Osteocyte (in vitro differentiated cells): ENCODE results near the gene SRP68. TPM values are rescaled to one million over a fixed set of nuclear protein-coding genes. Genes with fewer than 3 reads are reported as not detected.

Experiments used
- DNase-seq: peaks from one replicate; pipeline ENCODE4 v3.0.0; 2021; ENCODE audit warnings: mixed read lengths; ENCODE audit not compliant: unreplicated experiment; ENCODE audit errors: extremely low spot score
- H3K27ac Mint-ChIP-seq: one replicate; pipeline ENCODE4 v1.8.0; 2021; ENCODE audit warnings: mild to moderate bottlenecking, mixed read lengths; ENCODE audit not compliant: unreplicated experiment
- H3K27me3 Mint-ChIP-seq: one replicate; pipeline ENCODE4 v1.8.0; 2021; ENCODE audit warnings: mixed read lengths; ENCODE audit not compliant: unreplicated experiment
- H3K36me3 Mint-ChIP-seq: one replicate; pipeline ENCODE4 v1.8.0; 2021; ENCODE audit warnings: mixed read lengths; ENCODE audit not compliant: unreplicated experiment
- H3K4me1 Mint-ChIP-seq: one replicate; pipeline ENCODE4 v1.8.0; 2021; ENCODE audit warnings: mixed read lengths; ENCODE audit not compliant: unreplicated experiment
- H3K4me3 Mint-ChIP-seq: one replicate; pipeline ENCODE4 v1.8.0; 2021; ENCODE audit warnings: mild to moderate bottlenecking, moderate library complexity, mixed read lengths; ENCODE audit not compliant: unreplicated experiment
- H3K9me3 Mint-ChIP-seq: one replicate; pipeline ENCODE4 v1.8.0; 2021; ENCODE audit warnings: mixed read lengths; ENCODE audit not compliant: unreplicated experiment
- CTCF ChIP-seq: fragments of 200-600 bp; sonication (generic); IDR thresholded peaks from 2 replicates; pipeline ENCODE4 v1.5.0; 2021; ENCODE audit warnings: antibody characterized with exemption, mild to moderate bottlenecking, moderate library complexity
- total RNA-seq: library from RNA; stranded (reverse); gene quantifications from 2 replicates; pipeline ENCODE4 v1.2.1, GENCODE V29; 2021

Gene SRP68
- total RNA-seq, 1 donor from 2014 or later: 74.7 TPM

GRCh38 chr17:76025294-76025693 lies 47.0 kb downstream of the SRP68 start:
- TF ChIP-seq CTCF: no peak
- Mint-ChIP-seq H3K27ac (no peak overlapping the region), H3K4me3 (no peak overlapping the region), H3K9me3 (no peaks in the 10 kb centered on the region), H3K4me1 (peaks cover 12% of the 10 kb centered on the region), H3K27me3 (no peaks in the 10 kb centered on the region), H3K36me3 (no peaks in the 10 kb centered on the region)
- DNase-seq: no peak

GRCh38 chr17:76024353-76024752 lies 48.0 kb downstream of the SRP68 start:
- H3K27ac Mint-ChIP-seq: no peak overlapping the region
- peaks cover 4% of the 10 kb centered on the region for H3K4me1 Mint-ChIP-seq
- no peaks in the 10 kb centered on the region for H3K9me3 Mint-ChIP-seq
- no peak for TF ChIP-seq CTCF
- no peak overlapping the region for H3K4me3 Mint-ChIP-seq
- no peaks in the 10 kb centered on the region for H3K27me3 Mint-ChIP-seq
- no peak for DNase-seq
- H3K36me3 Mint-ChIP-seq: no peaks in the 10 kb centered on the region

GRCh38 chr17:76023900-76024237 lies 48.4 kb downstream of the SRP68 start:
- no peaks in the 10 kb centered on the region for H3K9me3 Mint-ChIP-seq

GRCh38 chr17:76022973-76023899 lies 49.1 kb downstream of the SRP68 start:
- Mint-ChIP-seq H3K36me3 (no peaks in the 10 kb centered on the region), H3K4me3 (no peak overlapping the region)

More at GRCh38 chr17:76023900-76024237, 48.4 kb downstream of the SRP68 start:
- Mint-ChIP-seq H3K27ac (no peak overlapping the region), H3K4me1 (no peaks in the 10 kb centered on the region), H3K27me3 (no peaks in the 10 kb centered on the region), H3K36me3 (no peaks in the 10 kb centered on the region), H3K4me3 (no peak overlapping the region)
- no peak for DNase-seq
- no peak for TF ChIP-seq CTCF

More at GRCh38 chr17:76022973-76023899, 49.1 kb downstream of the SRP68 start:
- no peak overlapping the region for H3K27ac Mint-ChIP-seq
- TF ChIP-seq CTCF: no peak
- no peaks in the 10 kb centered on the region for H3K27me3 Mint-ChIP-seq
- H3K4me1 Mint-ChIP-seq: no peaks in the 10 kb centered on the region
- DNase-seq: no peak
- H3K9me3 Mint-ChIP-seq: no peaks in the 10 kb centered on the region
